ENCODE measurements around the gene SGMS1.

GRCh38 chr10:50387007-50387731, 236.6 kb downstream of the SGMS1 start:
- TF ChIP-seq, protein P1, sequence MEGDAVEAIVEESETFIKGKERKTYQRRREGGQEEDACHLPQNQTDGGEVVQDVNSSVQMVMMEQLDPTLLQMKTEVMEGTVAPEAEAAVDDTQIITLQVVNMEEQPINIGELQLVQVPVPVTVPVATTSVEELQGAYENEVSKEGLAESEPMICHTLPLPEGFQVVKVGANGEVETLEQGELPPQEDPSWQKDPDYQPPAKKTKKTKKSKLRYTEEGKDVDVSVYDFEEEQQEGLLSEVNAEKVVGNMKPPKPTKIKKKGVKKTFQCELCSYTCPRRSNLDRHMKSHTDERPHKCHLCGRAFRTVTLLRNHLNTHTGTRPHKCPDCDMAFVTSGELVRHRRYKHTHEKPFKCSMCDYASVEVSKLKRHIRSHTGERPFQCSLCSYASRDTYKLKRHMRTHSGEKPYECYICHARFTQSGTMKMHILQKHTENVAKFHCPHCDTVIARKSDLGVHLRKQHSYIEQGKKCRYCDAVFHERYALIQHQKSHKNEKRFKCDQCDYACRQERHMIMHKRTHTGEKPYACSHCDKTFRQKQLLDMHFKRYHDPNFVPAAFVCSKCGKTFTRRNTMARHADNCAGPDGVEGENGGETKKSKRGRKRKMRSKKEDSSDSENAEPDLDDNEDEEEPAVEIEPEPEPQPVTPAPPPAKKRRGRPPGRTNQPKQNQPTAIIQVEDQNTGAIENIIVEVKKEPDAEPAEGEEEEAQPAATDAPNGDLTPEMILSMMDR (optimal IDR thresholded peaks at IDR 0.05 in 1 of 3, IDR thresholded peaks at IDR 0.05 in 1 of 3, conservative IDR thresholded peaks at IDR 0.05 in 1 of 3; ENCODE audit: extremely low read depth in 1 of 3, insufficient read depth in 2 of 3, low read length in 3 of 3): no peak
- TF ChIP-seq EZH2 (IDR thresholded peaks at IDR 0.05; ENCODE audit: low read length): no peak
